Measurements from ENCODE around the gene MICAL2.

The MICAL2 gene

DNA sequence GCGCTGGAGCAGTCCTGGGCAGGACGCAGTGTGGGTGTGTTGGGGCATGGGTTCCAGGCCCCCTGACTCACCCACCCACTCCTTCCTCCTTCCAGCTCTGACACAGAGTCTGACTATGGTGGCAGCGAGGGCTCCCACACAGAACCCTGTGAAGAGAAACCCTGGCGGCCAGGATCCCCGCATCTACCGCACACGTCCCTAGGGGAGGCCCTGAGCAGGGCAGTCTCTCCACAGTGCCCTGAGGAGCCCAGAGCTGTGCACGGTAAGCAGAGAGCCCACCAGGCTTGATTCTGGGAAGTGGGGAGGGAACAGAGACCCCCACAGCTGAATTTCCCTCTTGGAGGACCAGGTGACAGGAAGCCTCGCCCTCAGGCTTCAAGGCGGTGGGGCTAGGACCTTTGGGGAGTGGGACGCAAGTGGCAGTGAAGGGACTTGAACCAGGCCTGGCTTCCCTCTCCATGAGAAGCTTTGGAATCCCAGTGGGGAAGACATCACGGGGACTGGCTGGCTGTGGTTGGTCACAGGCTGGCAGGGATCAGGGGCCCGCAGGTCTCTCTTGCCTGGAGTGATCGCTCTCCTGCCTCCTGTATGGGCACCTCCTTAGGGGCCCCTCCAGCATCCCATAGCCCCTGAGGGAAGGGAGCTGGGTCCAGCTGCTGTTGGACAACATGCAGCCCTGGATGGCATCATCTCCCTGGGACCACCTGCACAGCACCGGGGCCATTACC lies 170.6 kb downstream of the MICAL2 start:
- TF ChIP-seq CTCF (IDR thresholded peaks at IDR 0.05) = no peak
- Histone ChIP-seq H3K36me3 (no peaks in the 10 kb centered on the region), H3K27me3 (no peaks in the 10 kb centered on the region), H3K4me3 (ENCODE audit: low read depth in 1 of 2, low read length in 1 of 2) (no peak overlapping the region), H3K9me3 (no peaks in the 10 kb centered on the region), H3K27ac (no peak overlapping the region), H3K4me1 (ENCODE audit: control insufficient read depth in 1 of 2, insufficient read depth in 1 of 2, low read depth in 1 of 2, low read length in 1 of 2) (peaks cover 23 to 29% of the 10 kb centered on the region in 2 experiments)

- Histone ChIP-seq H3K4me3 (ENCODE audit: low read depth in 1 of 2, low read length in 1 of 2) (no peak overlapping the region), H3K4me1 (ENCODE audit: control insufficient read depth in 1 of 2, insufficient read depth in 1 of 2, low read depth in 1 of 2, low read length in 1 of 2) (peaks cover 25 to 35% of the 10 kb centered on the region in 2 experiments), H3K27me3 (no peaks in the 10 kb centered on the region), H3K9me3 (no peaks in the 10 kb centered on the region), H3K27ac (no peak overlapping the region), H3K36me3 (no peaks in the 10 kb centered on the region)
- peak; percentile 95 for TF ChIP-seq CTCF (IDR thresholded peaks at IDR 0.05)
Measured at GRCh38 chr11:12281571-12282478, 171.4 kb downstream of the MICAL2 start.

DNA sequence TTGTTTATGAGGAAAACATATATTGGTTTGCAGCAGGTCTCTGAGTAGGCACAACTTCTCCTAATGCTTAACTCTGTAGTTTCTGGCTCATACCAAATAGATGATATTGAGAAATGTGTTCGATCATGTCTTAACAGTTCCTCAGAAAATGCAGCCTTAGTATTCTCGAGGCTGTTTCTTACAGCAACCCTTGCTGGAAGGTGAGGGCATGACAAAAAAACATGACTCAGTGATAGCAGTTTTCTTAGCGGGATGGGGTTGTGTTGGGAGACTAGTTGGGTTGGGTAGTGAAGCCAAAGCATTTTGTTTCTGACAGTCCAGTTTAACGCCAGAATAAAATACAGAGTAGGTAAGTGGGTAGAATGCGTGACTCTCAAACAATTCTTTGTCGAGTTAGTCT lies 172.3 kb downstream of the MICAL2 start:
- H3K9me3 ChIP-seq = no peaks in the 10 kb centered on the region
- no peak overlapping the region for H3K27ac ChIP-seq
- no peak for TF ChIP-seq CTCF (IDR thresholded peaks at IDR 0.05)
- no peak overlapping the region for H3K4me3 ChIP-seq (ENCODE audit: low read depth in 1 of 2, low read length in 1 of 2)
- H3K4me1 ChIP-seq (ENCODE audit: control insufficient read depth in 1 of 2, insufficient read depth in 1 of 2, low read depth in 1 of 2, low read length in 1 of 2) = peaks cover 25 to 35% of the 10 kb centered on the region in 2 experiments
- no peaks in the 10 kb centered on the region for H3K36me3 ChIP-seq
- no peaks in the 10 kb centered on the region for H3K27me3 ChIP-seq

DNA sequence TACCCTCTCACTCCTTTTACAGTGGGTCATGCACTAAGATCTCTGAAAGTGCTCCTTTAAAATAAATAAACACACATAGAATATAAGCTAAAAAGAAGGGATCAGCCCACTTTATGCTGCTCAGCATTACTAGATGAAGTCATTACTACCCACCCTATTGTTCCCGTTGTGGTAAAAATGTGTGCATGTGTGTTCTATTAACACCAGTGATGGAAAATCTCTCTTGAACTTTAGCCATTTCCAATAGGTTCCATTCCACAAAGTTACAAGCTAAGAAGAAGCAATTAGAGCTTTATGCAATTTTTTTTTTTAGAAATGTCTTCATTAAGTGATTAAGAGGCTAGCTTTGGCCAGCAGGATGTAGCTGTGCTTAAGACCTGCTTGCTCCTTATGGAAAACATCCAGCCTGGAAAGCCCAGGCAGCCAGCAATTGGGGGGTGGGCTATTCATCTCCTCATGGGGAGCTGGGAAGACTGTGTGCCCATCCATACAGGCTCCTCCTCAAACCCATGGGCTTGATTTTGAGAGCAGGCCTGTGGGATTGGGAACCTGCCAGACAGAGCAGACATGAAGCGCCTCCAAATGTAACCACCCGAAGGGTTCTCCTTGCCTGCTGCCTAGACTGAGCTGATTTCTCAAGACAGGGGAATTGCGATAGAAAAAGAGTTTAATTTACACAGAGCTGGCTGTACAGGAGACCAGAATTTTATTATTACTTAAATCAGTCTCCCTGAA lies 174.1 kb downstream of the MICAL2 start:
- Histone ChIP-seq H3K9me3 (no peaks in the 10 kb centered on the region), H3K27ac (no peak overlapping the region), H3K4me1 (ENCODE audit: control insufficient read depth in 1 of 2, insufficient read depth in 1 of 2, low read depth in 1 of 2, low read length in 1 of 2) (peaks cover 25 to 35% of the 10 kb centered on the region in 2 experiments), H3K27me3 (no peaks in the 10 kb centered on the region), H3K4me3 (ENCODE audit: low read depth in 1 of 2, low read length in 1 of 2) (no peak overlapping the region), H3K36me3 (no peaks in the 10 kb centered on the region)
- TF ChIP-seq CTCF (IDR thresholded peaks at IDR 0.05) = no peak

GRCh38 chr11:12285106-12285505 lies 174.7 kb downstream of the MICAL2 start:
- Histone ChIP-seq H3K36me3 (no peaks in the 10 kb centered on the region), H3K4me1 (ENCODE audit: control insufficient read depth in 1 of 2, insufficient read depth in 1 of 2, low read depth in 1 of 2, low read length in 1 of 2) (peaks cover 25 to 38% of the 10 kb centered on the region in 2 experiments), H3K27ac (no peak overlapping the region), H3K27me3 (no peaks in the 10 kb centered on the region), H3K9me3 (no peaks in the 10 kb centered on the region), H3K4me3 (ENCODE audit: low read depth in 1 of 2, low read length in 1 of 2) (no peak overlapping the region)
- TF ChIP-seq CTCF (IDR thresholded peaks at IDR 0.05) = no peak

Measured in neutrophil (primary cell).